Measurements from ENCODE around the gene MED13L. TPM values are rescaled to one million over a fixed set of nuclear protein-coding genes. Genes with fewer than 3 reads are reported as not detected.
"Not testable (repeated sequence)": the region's sequence is repeated elsewhere in the genome, so short reads cannot be mapped to it uniquely, and the experiment has no call there.

The MED13L gene
- total RNA-seq, 2 donors from 2014 or later: 55.0 to 64.1 TPM

GRCh38 chr12:116241157-116241759, 36.2 kb downstream of the MED13L start:
- no peak for DNase-seq (ENCODE audit: low spot score)
- H3K4me3 ChIP-seq: no peak overlapping the region
- no peak overlapping the region for H3K27ac ChIP-seq
- H3K36me3 ChIP-seq: no peaks in the 10 kb centered on the region
- H3K27me3 ChIP-seq: no peaks in the 10 kb centered on the region
- no peaks in the 10 kb centered on the region for H3K9me3 ChIP-seq
- peaks cover 0 to 47% of the 10 kb centered on the region in 2 donors for H3K4me1 ChIP-seq
- TF ChIP-seq CTCF (IDR thresholded peaks at IDR 0.05): no peak

GRCh38 chr12:116238570-116239119, 38.8 kb downstream of the MED13L start:
- H3K27me3 ChIP-seq; DNase-seq (ENCODE audit: low spot score): not testable (repeated sequence)

GRCh38 chr12:116238149-116238548, 39.3 kb downstream of the MED13L start:
- Histone ChIP-seq H3K27me3 (no peaks in the 10 kb centered on the region), H3K36me3 (no peaks in the 10 kb centered on the region), H3K4me3 (no peak overlapping the region), H3K4me1 (peaks cover 0 to 22% of the 10 kb centered on the region in 2 donors), H3K9me3 (no peaks in the 10 kb centered on the region), H3K27ac (no peak overlapping the region)
- no peak for TF ChIP-seq CTCF (IDR thresholded peaks at IDR 0.05)
- DNase-seq (ENCODE audit: low spot score): no peak

More at GRCh38 chr12:116238570-116239119, 38.8 kb downstream of the MED13L start:
- peaks cover 0 to 27% of the 10 kb centered on the region in 2 donors for H3K4me1 ChIP-seq
- H3K9me3 ChIP-seq, H3K27ac ChIP-seq, H3K4me3 ChIP-seq, H3K36me3 ChIP-seq: not testable (repeated sequence)

- Histone ChIP-seq H3K4me3 (no peak overlapping the region), H3K36me3 (no peaks in the 10 kb centered on the region), H3K4me1 (peaks cover 0 to 25% of the 10 kb centered on the region in 2 donors), H3K27ac (peak overlapping the region in 1 of 2 donors; percentile 9), H3K9me3 (no peaks in the 10 kb centered on the region), H3K27me3 (no peaks in the 10 kb centered on the region)
- DNase-seq (ENCODE audit: low spot score): no peak
- TF ChIP-seq CTCF (IDR thresholded peaks at IDR 0.05): no peak
Measured at GRCh38 chr12:116236976-116237375, 40.5 kb downstream of the MED13L start.

GRCh38 chr12:116236148-116236731, 41.3 kb downstream of the MED13L start:
- H3K27ac ChIP-seq: peak overlapping the region in 1 of 2 donors; percentile 9
- no peaks in the 10 kb centered on the region for H3K36me3 ChIP-seq
- peaks cover 0 to 29% of the 10 kb centered on the region in 2 donors for H3K4me1 ChIP-seq
- TF ChIP-seq CTCF (IDR thresholded peaks at IDR 0.05): peak; percentile 66 to 85
- no peaks in the 10 kb centered on the region for H3K9me3 ChIP-seq
- no peaks in the 10 kb centered on the region for H3K27me3 ChIP-seq
- no peak overlapping the region for H3K4me3 ChIP-seq
- no peak for DNase-seq (ENCODE audit: low spot score)

GRCh38 chr12:116234148-116234547, 43.3 kb downstream of the MED13L start:
- peaks cover 0 to 29% of the 10 kb centered on the region in 2 donors for H3K4me1 ChIP-seq
- DNase-seq (ENCODE audit: low spot score); H3K4me3 ChIP-seq; H3K9me3 ChIP-seq; H3K27me3 ChIP-seq; H3K36me3 ChIP-seq; H3K27ac ChIP-seq: not testable (repeated sequence)

Data from right atrium auricular region (tissue), 2 donors.